Measurements from ENCODE around the gene OR10H4.

- TF ChIP-seq POLR2A (IDR thresholded peaks at IDR 0.05; ENCODE audit: low read depth, low read length): no peak
- no peak for TF ChIP-seq POLR2AphosphoS5 (IDR thresholded peaks at IDR 0.05; ENCODE audit: low read depth, low read length)
- TF ChIP-seq SPI1 (IDR thresholded peaks at IDR 0.05; ENCODE audit: low read depth, low read length): no peak
- TF ChIP-seq TAF1 (IDR thresholded peaks at IDR 0.05; ENCODE audit: low read depth, low read length): no peak
- TF ChIP-seq POU2F2 (IDR thresholded peaks at IDR 0.05; ENCODE audit: low read depth, low read length): no peak
- TF ChIP-seq PAX5 (IDR thresholded peaks at IDR 0.05; ENCODE audit: insufficient read depth, low read length, severe bottlenecking): no peak
These were observed 46.6 kb upstream of the OR10H4 start for GRCh38 chr19:15902254-15902653.

Data from GM12891 (cell line).